Liver (tissue), 9 donors: Measurements from ENCODE around the gene DST. TPM values are rescaled to one million over a fixed set of nuclear protein-coding genes. Genes with fewer than 3 reads are reported as not detected.

Experiments used
- DNase-seq: peaks from one replicate; pipeline ENCODE4 v3.0.0-alpha.2; 2017; ENCODE audit warnings: low spot score
- H3K27ac ChIP-seq, 2 donors: one replicate each; pipeline ENCODE4 v1.7.0; 2013; ENCODE audit warnings: inconsistent platforms in 2 of 2, low read length in 2 of 2, control low read depth in 1 of 2, low read depth in 1 of 2, mild to moderate bottlenecking in 1 of 2
- H3K27me3 ChIP-seq, 4 donors: one replicate each; pipeline versions ENCODE4 v1.6.1 to v1.7.0; 2013; ENCODE audit warnings: low read length in 3 of 4, inconsistent platforms in 1 of 4, mild to moderate bottlenecking in 1 of 4, moderate library complexity in 1 of 4; ENCODE audit not compliant: control insufficient read depth in 4 of 4, insufficient read depth in 4 of 4
- H3K36me3 ChIP-seq, 4 donors: one replicate each; pipeline versions ENCODE4 v1.6.1 to v1.7.0; 2013; ENCODE audit warnings: low read length in 3 of 4, mild to moderate bottlenecking in 3 of 4, low read depth in 1 of 4, moderate library complexity in 1 of 4; ENCODE audit not compliant: control insufficient read depth in 4 of 4, insufficient read depth in 3 of 4
- H3K4me1 ChIP-seq, 4 donors: one replicate each; pipeline versions ENCODE4 v1.6.1 to v1.7.0; 2013; ENCODE audit warnings: low read length in 3 of 4, mild to moderate bottlenecking in 3 of 4, moderate library complexity in 1 of 4; ENCODE audit not compliant: control insufficient read depth in 4 of 4, insufficient read depth in 4 of 4
- H3K4me3 ChIP-seq, 3 donors: one replicate each; pipeline versions ENCODE4 v1.6.1 to v1.7.0; 2013; ENCODE audit warnings: low read length in 3 of 3, control low read depth in 1 of 3, low read depth in 1 of 3, mild to moderate bottlenecking in 1 of 3
- H3K9ac ChIP-seq, 2 donors: one replicate each; pipeline ENCODE4 v1.7.0; 2013; ENCODE audit warnings: low read length in 2 of 2, mild to moderate bottlenecking in 2 of 2, moderate library complexity in 2 of 2, control low read depth in 1 of 2, low read depth in 1 of 2
- H3K9me3 ChIP-seq, 4 donors: one replicate each; pipeline versions ENCODE4 v1.6.1 to v1.7.0; 2013; ENCODE audit warnings: low read length in 3 of 4; ENCODE audit not compliant: control insufficient read depth in 4 of 4
- EGR1 ChIP-seq, 2 donors: IDR thresholded peaks; 2 replicates each; pipeline ENCODE4 v1.6.1; 2016 to 2018; ENCODE audit warnings: antibody characterized with exemption in 2 of 2, low read depth in 2 of 2
- FOXA2 ChIP-seq: IDR thresholded peaks from 2 replicates; pipeline ENCODE4 v1.6.1; 2016; ENCODE audit warnings: antibody characterized with exemption
- HNF4A ChIP-seq, 2 donors: conservative IDR thresholded peaks; 2 replicates each; pipeline ENCODE4 v1.6.1; 2016; ENCODE audit warnings: antibody characterized with exemption in 2 of 2, mild to moderate bottlenecking in 2 of 2
- JUND ChIP-seq, 2 donors: IDR thresholded peaks; 2 replicates each; pipeline ENCODE4 v1.6.1; 2016; ENCODE audit warnings: antibody characterized with exemption in 2 of 2
- RAD21 ChIP-seq, 2 donors: IDR thresholded peaks; 2 replicates each; pipeline ENCODE4 v1.6.1; 2016; ENCODE audit warnings: antibody characterized with exemption in 2 of 2, mild to moderate bottlenecking in 2 of 2
- RXRA ChIP-seq, 2 donors: IDR thresholded peaks; 2 replicates each; pipeline ENCODE4 v1.6.1; 2017 to 2018; ENCODE audit warnings: antibody characterized with exemption in 2 of 2, mild to moderate bottlenecking in 1 of 2
- YY1 ChIP-seq: IDR thresholded peaks from 2 replicates; pipeline ENCODE4 v1.6.1; 2016; ENCODE audit warnings: antibody characterized with exemption, mild to moderate bottlenecking
- WGBS: extraction: QIAGEN DNeasy Blood & Tissue Kit; methylation state at CpG from one replicate; pipeline ENCODE4 v1.1.7; 2013; 5-methylcytosine and 5-hydroxymethylcytosine counted together
- polyA plus RNA-seq, 2 donors: library from polyadenylated mRNA; stranded (reverse) in 1 of 2; unstranded in 1 of 2; fragments of 200-250 nt in 1 of 2; fragments of >200 nt in 1 of 2; fragmentation: Nextera tagmentation in 1 of 2; extraction: Ambion mirVana in 1 of 2; gene quantifications; one replicate each; pipeline versions ENCODE4 v1.2.1 to v1.2.3, GENCODE V29; 2013 to 2015
- total RNA-seq, 2 donors: library from RNA; depleted of rRNA; stranded (reverse); fragments of >200 nt; gene quantifications; one replicate each; pipeline ENCODE4 v1.2.3, GENCODE V29; 2014
- TF ChIP-seq, protein P1 (sequence below): IDR thresholded peaks from 2 replicates; pipeline ENCODE4 v1.6.1; 2016; ENCODE audit warnings: antibody characterized with exemption, mild to moderate bottlenecking
- TF ChIP-seq, protein P2 (sequence below): fragments of 150-350 bp; IDR thresholded peaks from 2 replicates; pipeline ENCODE4 v1.5.1; 2017; ENCODE audit warnings: improper control_type of control experiment, low read depth, low read length; ENCODE audit not compliant: missing input control
- TF ChIP-seq, protein P3 (sequence below): IDR thresholded peaks from 2 replicates; pipeline ENCODE4 v1.6.1; 2016; ENCODE audit warnings: antibody characterized with exemption
- donor health status: healthy.
- donor health status: healthy.
- donor health status: healthy.
- donor health status: healthy.
- donor health status: healthy.

DST gene
- total and polyA plus RNA-seq, 4 donors, result 30.5 to 234 (median 86.7) TPM

DNA sequence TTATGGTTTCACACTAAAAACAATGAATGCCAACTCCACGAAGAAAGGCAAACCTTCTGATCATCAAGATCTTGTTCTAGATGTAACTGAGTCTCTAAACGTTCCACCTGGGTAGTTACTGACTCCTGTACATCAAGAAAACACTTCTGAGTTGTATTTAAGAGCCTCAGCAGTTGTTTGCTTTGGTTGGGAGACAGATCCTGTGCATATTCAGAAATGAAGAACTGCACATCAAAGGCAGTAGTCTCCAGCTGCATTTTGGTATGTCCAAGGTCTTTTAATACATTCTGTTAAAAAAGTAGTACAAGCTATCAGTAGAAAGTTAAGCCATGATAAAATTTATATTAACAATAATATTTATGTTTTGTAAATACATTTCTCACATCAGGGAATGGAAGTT is 41.3 kb downstream of the DST start (continued):
- TF ChIP-seq, protein P1, sequence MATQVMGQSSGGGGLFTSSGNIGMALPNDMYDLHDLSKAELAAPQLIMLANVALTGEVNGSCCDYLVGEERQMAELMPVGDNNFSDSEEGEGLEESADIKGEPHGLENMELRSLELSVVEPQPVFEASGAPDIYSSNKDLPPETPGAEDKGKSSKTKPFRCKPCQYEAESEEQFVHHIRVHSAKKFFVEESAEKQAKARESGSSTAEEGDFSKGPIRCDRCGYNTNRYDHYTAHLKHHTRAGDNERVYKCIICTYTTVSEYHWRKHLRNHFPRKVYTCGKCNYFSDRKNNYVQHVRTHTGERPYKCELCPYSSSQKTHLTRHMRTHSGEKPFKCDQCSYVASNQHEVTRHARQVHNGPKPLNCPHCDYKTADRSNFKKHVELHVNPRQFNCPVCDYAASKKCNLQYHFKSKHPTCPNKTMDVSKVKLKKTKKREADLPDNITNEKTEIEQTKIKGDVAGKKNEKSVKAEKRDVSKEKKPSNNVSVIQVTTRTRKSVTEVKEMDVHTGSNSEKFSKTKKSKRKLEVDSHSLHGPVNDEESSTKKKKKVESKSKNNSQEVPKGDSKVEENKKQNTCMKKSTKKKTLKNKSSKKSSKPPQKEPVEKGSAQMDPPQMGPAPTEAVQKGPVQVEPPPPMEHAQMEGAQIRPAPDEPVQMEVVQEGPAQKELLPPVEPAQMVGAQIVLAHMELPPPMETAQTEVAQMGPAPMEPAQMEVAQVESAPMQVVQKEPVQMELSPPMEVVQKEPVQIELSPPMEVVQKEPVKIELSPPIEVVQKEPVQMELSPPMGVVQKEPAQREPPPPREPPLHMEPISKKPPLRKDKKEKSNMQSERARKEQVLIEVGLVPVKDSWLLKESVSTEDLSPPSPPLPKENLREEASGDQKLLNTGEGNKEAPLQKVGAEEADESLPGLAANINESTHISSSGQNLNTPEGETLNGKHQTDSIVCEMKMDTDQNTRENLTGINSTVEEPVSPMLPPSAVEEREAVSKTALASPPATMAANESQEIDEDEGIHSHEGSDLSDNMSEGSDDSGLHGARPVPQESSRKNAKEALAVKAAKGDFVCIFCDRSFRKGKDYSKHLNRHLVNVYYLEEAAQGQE, result no peak
- TF ChIP-seq HNF4A (conservative IDR thresholded peaks at IDR 0.05) (no peak), YY1 (no peak), RAD21 (IDR thresholded peaks at IDR 0.05) (no peak), RXRA (IDR thresholded peaks at IDR 0.05) (no peak), FOXA2 (no peak)

DNA sequence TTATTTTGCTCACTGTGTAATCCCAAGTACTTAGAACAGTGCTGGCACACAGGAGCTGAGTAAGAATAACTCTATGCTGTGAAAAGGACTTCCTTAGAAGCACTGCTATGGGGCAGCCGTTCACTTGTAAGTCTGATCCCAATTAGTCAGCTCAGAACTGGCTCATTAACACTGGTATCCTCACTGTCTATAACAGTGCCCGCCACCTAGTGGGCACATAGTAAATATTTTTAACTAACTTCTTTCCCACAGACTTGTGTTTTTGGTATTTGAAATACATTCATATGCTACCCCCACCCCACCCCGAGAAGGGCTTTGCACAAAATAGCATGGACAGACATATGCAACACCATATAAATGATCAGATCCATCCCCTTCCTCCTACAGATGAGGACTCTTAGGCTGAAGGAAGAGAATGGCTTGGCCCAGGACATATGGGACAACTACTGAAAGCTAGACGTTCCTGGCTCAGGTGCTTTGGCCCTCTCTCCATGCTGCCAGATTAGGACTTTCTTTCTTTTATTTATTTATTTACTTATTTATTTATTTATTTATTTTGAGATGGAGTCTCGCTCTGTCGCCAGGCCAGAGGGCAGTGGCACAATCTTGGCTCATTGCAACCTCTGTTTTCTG is 47.1 kb downstream of the DST start:
- H3K4me1 ChIP-seq, result no peaks in the 10 kb centered on the region
- H3K9ac ChIP-seq, result no peak overlapping the region
- peaks cover 8 to 73% (median 51%) of the 10 kb centered on the region in 4 donors for H3K36me3 ChIP-seq
- H3K27ac ChIP-seq, result no peak overlapping the region
- no peaks in the 10 kb centered on the region for H3K27me3 ChIP-seq
- no peaks in the 10 kb centered on the region for H3K9me3 ChIP-seq
- H3K4me3 ChIP-seq, result no peak overlapping the region
- no peak for DNase-seq
- TF ChIP-seq FOXA2 (no peak), JUND (IDR thresholded peaks at IDR 0.05) (no peak), RAD21 (IDR thresholded peaks at IDR 0.05) (peak; percentile 45 to 67), EGR1 (IDR thresholded peaks at IDR 0.05; ENCODE audit: low read depth in 2 of 2) (no peak)
- TF ChIP-seq, protein P2, sequence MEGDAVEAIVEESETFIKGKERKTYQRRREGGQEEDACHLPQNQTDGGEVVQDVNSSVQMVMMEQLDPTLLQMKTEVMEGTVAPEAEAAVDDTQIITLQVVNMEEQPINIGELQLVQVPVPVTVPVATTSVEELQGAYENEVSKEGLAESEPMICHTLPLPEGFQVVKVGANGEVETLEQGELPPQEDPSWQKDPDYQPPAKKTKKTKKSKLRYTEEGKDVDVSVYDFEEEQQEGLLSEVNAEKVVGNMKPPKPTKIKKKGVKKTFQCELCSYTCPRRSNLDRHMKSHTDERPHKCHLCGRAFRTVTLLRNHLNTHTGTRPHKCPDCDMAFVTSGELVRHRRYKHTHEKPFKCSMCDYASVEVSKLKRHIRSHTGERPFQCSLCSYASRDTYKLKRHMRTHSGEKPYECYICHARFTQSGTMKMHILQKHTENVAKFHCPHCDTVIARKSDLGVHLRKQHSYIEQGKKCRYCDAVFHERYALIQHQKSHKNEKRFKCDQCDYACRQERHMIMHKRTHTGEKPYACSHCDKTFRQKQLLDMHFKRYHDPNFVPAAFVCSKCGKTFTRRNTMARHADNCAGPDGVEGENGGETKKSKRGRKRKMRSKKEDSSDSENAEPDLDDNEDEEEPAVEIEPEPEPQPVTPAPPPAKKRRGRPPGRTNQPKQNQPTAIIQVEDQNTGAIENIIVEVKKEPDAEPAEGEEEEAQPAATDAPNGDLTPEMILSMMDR, result peak; percentile 36
- 68% methylated on average over 6 of the region's 6 CpGs for WGBS

DNA sequence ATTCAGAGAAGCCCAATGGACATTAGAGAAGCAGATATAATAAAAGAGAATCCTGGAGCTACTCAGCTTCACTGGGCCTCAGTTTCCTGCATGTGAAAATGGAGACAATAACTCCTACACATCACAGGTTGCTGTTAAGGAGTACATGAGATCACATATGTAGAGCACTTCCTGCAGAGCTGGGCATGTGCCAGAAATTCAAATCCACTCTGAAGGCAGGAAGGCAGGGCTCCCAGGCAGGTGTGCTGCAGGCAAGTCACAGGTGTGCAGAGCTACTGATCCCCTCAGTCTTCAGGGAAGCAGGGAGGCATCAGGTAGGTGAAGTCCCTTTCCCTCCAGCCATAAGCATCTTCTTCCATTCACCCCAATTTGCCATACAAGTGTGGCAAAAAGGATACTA is 48.0 kb downstream of the DST start:
- peaks cover 9 to 73% (median 49%) of the 10 kb centered on the region in 4 donors for H3K36me3 ChIP-seq

More for the DNA sequence above, 48.0 kb downstream of the DST start:
- Histone ChIP-seq H3K4me1 (no peaks in the 10 kb centered on the region), H3K27ac (no peak overlapping the region), H3K4me3 (no peak overlapping the region), H3K27me3 (no peaks in the 10 kb centered on the region), H3K9ac (no peak overlapping the region), H3K9me3 (no peaks in the 10 kb centered on the region)
- no peak for DNase-seq
- TF ChIP-seq, protein P3, sequence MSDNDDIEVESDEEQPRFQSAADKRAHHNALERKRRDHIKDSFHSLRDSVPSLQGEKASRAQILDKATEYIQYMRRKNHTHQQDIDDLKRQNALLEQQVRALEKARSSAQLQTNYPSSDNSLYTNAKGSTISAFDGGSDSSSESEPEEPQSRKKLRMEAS, result no peak
- TF ChIP-seq FOXA2, result no peak
